AG09309 (cell line): ENCODE data around the gene NTM.

ENCODE experiments used
- DNase-seq: peaks from one replicate; pipeline ENCODE4 v3.0.0-alpha.2; 2010; ENCODE audit warnings: low read depth
- H3K4me3 ChIP-seq: 2 replicates; pipeline ENCODE4 v1.5.1; 2011; ENCODE audit warnings: mild to moderate bottlenecking, low read depth, low read length, moderate library complexity; ENCODE audit not compliant: control insufficient read depth
- TF ChIP-seq, protein P1 (sequence below): IDR thresholded peaks from 2 replicates; pipeline ENCODE4 v1.5.1; 2011; ENCODE audit warnings: mild to moderate bottlenecking, low read depth, low read length, inconsistent platforms; ENCODE audit not compliant: insufficient read depth, control insufficient read depth; ENCODE audit errors: missing control alignments

The NTM gene

DNA sequence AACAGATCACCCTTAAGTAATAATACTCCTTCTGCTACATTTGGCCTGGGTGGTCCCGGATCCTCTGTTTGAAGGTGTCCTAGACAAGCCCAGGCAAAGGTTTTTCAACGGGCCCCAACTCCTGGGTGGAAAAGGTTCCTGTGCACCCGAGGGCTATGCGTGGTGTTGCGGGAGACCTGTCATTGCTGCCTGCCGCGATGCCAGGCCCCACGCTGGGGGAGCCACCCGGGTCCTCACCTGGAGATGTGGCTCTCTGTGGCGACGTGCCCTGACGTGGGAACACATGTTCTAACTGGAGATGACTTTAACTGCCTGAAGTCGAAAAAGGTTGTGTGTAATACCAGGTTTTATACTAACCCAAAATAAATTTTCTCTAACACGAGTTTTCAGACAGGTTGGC, 467.1 kb downstream of the NTM start:
- DNase-seq, result no peak
- TF ChIP-seq, protein P1, sequence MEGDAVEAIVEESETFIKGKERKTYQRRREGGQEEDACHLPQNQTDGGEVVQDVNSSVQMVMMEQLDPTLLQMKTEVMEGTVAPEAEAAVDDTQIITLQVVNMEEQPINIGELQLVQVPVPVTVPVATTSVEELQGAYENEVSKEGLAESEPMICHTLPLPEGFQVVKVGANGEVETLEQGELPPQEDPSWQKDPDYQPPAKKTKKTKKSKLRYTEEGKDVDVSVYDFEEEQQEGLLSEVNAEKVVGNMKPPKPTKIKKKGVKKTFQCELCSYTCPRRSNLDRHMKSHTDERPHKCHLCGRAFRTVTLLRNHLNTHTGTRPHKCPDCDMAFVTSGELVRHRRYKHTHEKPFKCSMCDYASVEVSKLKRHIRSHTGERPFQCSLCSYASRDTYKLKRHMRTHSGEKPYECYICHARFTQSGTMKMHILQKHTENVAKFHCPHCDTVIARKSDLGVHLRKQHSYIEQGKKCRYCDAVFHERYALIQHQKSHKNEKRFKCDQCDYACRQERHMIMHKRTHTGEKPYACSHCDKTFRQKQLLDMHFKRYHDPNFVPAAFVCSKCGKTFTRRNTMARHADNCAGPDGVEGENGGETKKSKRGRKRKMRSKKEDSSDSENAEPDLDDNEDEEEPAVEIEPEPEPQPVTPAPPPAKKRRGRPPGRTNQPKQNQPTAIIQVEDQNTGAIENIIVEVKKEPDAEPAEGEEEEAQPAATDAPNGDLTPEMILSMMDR, result no peak
- no peak overlapping the region for H3K4me3 ChIP-seq

DNA sequence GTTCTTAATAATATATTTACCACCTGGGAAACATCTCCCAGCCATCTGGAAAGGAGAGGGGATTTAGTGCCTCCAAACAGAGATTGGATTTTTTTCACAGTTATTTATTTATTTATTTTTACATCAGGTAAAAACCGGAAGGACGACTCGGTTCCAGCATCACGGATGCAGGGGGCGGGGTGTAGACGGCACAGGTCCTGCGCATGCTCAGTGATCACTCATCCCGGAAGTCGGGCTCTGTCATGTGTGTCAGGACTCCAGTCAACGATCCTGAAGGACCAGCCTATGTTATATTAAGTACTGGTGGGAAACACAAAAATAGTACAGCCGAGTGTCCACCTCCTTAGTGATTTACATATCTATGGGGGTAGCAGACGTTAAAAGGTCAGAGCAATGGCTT, 467.6 kb downstream of the NTM start:
- H3K4me3 ChIP-seq, result no peak overlapping the region
- TF ChIP-seq, protein P1, result no peak
- DNase-seq, result no peak

- H3K4me3 ChIP-seq, result no peak overlapping the region
- TF ChIP-seq, protein P1, result no peak
- no peak for DNase-seq
These were observed 468.9 kb downstream of the NTM start for GRCh38 chr11:131839326-131839725.

DNA sequence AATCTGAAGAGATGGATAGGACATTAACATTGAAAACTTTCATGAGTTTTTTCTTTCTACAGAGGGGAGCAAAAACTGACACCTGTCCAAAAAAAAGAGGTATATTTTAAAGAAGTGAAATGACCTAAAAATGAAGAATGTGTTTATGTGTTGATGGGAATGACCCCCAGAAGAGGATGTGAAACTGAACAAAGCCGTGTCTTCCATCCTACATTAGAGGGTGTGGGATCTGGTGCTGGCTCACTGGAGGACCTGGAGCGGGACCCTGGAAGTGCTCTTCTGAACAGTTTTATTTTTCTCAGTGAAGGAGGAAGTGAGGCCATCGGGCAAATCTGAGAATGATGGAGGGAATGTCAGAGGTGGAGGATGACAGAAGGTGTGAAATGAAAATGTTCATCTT, 470.1 kb downstream of the NTM start:
- TF ChIP-seq, protein P1, result no peak
- no peak for DNase-seq
- no peak overlapping the region for H3K4me3 ChIP-seq

DNA sequence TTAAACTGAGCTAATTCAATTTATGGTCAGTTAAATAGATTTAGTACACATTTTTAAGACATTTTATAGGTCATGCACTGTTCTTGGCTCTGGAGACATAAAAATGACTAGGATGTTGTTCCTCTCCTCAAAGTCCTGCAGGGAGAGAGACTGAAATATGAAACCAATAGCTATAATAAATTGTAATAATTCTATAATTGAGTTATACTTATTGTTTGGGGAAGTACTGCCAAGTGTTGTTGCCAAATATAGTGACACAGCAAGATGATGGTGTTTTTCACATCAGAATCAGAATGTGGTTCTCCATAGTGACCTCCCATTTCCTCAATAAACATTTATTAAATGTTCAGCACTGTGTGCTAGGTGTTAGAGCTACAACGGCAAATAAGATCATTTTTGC, 470.6 kb downstream of the NTM start:
- no peak for DNase-seq
- TF ChIP-seq, protein P1, result no peak
- H3K4me3 ChIP-seq, result no peak overlapping the region

- TF ChIP-seq, protein P1, result no peak
- no peak overlapping the region for H3K4me3 ChIP-seq
- no peak for DNase-seq
These were observed 471.7 kb downstream of the NTM start for GRCh38 chr11:131841925-131842635.
